Right atrium auricular region (tissue), 2 donors: ENCODE results near the gene SORL1. TPM values are rescaled to one million over a fixed set of nuclear protein-coding genes. Genes with fewer than 3 reads are reported as not detected.

Experiments
- DNase-seq: peaks from one replicate; pipeline ENCODE4 v3.0.0-alpha.2; 2019; ENCODE audit warnings: low spot score
- H3K27ac ChIP-seq, 2 donors: fragments of 200-600 bp; sonication (generic); 1 replicate in 1 of 2; 2 replicates in 1 of 2; pipeline ENCODE4 v1.5.1; 2016 to 2019
- H3K27me3 ChIP-seq, 2 donors: fragments of 200-600 bp; sonication (generic); one replicate each; pipeline versions ENCODE4 v1.5.1 to v1.6.0; 2017 to 2019
- H3K36me3 ChIP-seq: fragments of 200-600 bp; sonication (generic); one replicate; pipeline ENCODE4 v1.5.1; 2016
- H3K4me1 ChIP-seq, 2 donors: fragments of 200-600 bp; sonication (generic); one replicate each; pipeline versions ENCODE4 v1.5.1 to v1.6.0; 2017 to 2019
- H3K4me3 ChIP-seq, 2 donors: fragments of 200-600 bp; sonication (generic); 1 replicate in 1 of 2; 2 replicates in 1 of 2; pipeline ENCODE4 v1.5.1; 2017 to 2019; ENCODE audit warnings: mild to moderate bottlenecking in 1 of 2, moderate library complexity in 1 of 2
- H3K9me3 ChIP-seq, 2 donors: fragments of 200-600 bp; sonication (generic); one replicate each; pipeline ENCODE4 v1.5.1; 2019
- total RNA-seq, 2 donors: library from RNA; depleted of rRNA; stranded (reverse); fragments of >200 nt; gene quantifications; one replicate each; pipeline ENCODE4 v1.1.0, GENCODE V29; 2016
- TF ChIP-seq, protein P1 (sequence below), 2 donors: fragments of 200-600 bp; sonication (generic); IDR thresholded peaks; one replicate each; pipeline ENCODE4 v1.5.1; 2019; ENCODE audit warnings: antibody characterized with exemption in 2 of 2

SORL1 gene
- total RNA-seq, 2 donors from 2014 or later: 6.4 to 7.5 TPM

DNA sequence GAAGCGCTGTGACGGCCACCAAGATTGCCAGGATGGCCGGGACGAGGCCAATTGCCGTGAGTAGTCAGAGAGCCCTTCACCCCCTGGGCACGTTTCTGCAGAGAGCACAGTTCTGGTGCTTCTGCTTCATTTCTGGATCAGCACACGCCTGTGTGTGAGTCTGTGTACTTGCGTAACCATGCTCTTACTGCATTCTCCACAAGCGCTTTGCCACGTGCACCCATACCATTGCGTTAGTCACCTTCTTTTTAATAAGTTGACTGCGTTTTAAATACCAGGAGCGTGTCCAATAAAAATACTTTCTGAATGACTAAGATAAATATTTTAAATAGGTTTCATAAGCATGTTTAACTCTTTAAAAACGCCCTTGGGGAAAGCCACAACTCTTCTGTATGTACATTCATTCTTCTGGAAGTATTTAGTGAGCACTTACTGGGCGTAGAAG, 143.6 kb downstream of the SORL1 start:
- Histone ChIP-seq H3K9me3 (no peaks in the 10 kb centered on the region), H3K4me1 (no peaks in the 10 kb centered on the region), H3K4me3 (no peak overlapping the region), H3K27me3 (no peaks in the 10 kb centered on the region), H3K27ac (no peak overlapping the region), H3K36me3 (no peaks in the 10 kb centered on the region)
- DNase-seq: peak; percentile 80
- TF ChIP-seq, protein P1, sequence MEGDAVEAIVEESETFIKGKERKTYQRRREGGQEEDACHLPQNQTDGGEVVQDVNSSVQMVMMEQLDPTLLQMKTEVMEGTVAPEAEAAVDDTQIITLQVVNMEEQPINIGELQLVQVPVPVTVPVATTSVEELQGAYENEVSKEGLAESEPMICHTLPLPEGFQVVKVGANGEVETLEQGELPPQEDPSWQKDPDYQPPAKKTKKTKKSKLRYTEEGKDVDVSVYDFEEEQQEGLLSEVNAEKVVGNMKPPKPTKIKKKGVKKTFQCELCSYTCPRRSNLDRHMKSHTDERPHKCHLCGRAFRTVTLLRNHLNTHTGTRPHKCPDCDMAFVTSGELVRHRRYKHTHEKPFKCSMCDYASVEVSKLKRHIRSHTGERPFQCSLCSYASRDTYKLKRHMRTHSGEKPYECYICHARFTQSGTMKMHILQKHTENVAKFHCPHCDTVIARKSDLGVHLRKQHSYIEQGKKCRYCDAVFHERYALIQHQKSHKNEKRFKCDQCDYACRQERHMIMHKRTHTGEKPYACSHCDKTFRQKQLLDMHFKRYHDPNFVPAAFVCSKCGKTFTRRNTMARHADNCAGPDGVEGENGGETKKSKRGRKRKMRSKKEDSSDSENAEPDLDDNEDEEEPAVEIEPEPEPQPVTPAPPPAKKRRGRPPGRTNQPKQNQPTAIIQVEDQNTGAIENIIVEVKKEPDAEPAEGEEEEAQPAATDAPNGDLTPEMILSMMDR (IDR thresholded peaks at IDR 0.05): no peak

DNA sequence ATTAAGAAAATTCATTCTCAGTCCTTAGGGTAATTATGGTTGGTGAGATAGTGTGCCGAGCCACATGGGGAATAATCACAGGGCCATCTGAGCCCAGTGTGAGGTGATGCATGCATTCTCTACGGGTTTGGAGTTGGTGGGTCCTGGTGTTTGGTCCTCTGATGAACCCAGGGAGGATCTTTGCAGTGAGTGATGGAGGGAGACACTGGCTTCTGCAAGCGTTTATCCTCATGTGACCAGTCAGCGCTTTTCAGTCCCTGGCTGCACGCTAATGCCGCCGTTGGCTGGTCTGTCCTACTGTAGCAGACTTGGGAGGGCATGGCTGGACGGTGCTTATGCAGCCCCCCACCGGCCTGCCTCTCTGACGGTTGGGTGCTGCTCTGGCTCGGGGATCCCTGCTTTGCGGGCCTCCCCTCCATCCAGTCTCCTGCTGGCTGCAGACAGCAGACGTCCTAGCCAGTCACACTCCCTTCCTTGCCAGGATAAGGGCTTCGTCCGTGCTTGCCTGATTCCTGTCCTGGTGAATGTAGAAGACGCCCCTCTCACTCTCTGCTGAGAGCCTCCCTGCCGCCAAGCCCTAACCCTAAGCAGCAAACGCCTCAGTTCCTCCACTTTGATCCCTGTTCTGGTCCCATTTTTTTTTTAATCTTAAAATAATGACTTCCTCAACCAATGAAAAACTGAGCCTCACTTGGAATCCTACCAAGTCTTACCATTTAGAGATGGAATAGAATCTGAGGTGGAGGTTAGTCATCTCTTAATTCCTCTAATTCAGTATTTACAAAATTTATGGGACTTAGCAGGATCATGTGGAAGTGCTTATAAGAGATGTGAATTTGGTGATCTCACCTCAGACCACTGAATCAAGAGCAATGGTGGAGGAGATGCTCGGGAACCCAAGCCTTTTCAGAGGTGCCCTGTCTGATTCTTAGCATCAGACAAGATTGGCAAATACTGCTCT, 144.4 kb downstream of the SORL1 start:
- Histone ChIP-seq H3K27me3 (no peaks in the 10 kb centered on the region), H3K4me1 (no peaks in the 10 kb centered on the region), H3K4me3 (no peak overlapping the region), H3K9me3 (no peaks in the 10 kb centered on the region), H3K36me3 (no peaks in the 10 kb centered on the region), H3K27ac (no peak overlapping the region)
- TF ChIP-seq, protein P1 (IDR thresholded peaks at IDR 0.05): no peak
- no peak for DNase-seq

DNA sequence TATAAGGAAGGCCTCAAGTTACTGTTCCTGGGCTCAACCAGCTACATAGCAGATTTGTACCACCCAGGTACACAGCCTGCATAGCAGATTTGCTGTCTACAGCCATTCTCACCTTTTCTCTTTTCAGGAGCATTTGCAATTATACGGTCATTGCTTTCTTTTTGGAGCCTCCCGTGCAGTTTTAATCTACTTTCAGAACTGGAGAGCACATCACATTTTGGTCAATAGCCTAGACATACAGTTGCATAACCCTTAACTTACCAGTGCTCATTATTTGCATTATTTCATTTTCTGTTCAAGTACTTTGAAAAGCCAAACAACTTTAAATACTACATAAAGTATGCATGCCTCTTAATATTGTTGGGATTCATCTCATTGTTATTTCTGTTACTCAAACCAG, 151.2 kb downstream of the SORL1 start:
- DNase-seq: no peak
- Histone ChIP-seq H3K4me1 (no peaks in the 10 kb centered on the region), H3K36me3 (no peaks in the 10 kb centered on the region), H3K4me3 (no peak overlapping the region), H3K27me3 (no peaks in the 10 kb centered on the region), H3K27ac (no peak overlapping the region), H3K9me3 (no peaks in the 10 kb centered on the region)
- TF ChIP-seq, protein P1 (IDR thresholded peaks at IDR 0.05): no peak

DNA sequence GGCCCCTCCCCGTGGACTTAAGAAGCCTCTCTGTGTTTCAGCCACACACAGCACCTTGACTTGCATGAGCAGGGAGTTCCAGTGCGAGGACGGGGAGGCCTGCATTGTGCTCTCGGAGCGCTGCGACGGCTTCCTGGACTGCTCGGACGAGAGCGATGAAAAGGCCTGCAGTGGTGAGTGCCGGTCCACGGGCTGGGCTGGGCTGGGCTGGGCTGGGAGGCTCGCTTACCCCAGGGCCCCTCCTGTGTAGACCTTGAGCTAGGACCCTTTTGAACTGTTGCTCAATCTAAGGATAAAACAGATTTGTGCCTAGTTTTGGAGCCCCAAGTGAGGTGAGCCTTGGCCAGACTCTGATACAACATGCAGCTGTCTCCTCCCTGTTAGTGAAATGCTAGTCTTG, 152.0 kb downstream of the SORL1 start:
- Histone ChIP-seq H3K36me3 (no peaks in the 10 kb centered on the region), H3K4me1 (no peaks in the 10 kb centered on the region)
- TF ChIP-seq, protein P1 (IDR thresholded peaks at IDR 0.05): no peak

DNA sequence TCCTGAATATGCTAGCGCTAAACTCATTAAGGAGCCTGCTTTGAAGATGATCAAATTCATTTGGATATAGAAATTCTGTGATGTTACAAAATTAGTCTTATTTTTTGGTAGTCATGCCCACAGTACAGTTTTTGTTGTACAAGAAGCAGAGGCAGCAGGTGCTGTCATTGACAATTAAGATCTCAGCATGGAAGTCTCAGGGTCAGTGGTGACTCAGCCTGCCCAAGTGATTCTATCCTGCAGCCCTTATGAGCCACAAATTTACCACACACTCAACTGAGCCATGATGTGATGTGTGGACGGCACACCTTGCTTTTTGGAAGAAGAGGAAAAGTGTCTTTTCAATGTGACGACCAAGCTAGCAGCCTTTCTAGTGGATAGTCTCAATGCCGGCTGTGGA, 154.2 kb downstream of the SORL1 start:
- TF ChIP-seq, protein P1 (IDR thresholded peaks at IDR 0.05): no peak
- Histone ChIP-seq H3K36me3 (no peaks in the 10 kb centered on the region), H3K4me1 (no peaks in the 10 kb centered on the region), H3K27ac (no peak overlapping the region), H3K4me3 (no peak overlapping the region), H3K9me3 (no peaks in the 10 kb centered on the region), H3K27me3 (no peaks in the 10 kb centered on the region)
- no peak for DNase-seq

More for the DNA sequence above, 152.0 kb downstream of the SORL1 start:
- DNase-seq: no peak
- Histone ChIP-seq H3K27ac (no peak overlapping the region), H3K27me3 (no peaks in the 10 kb centered on the region), H3K4me3 (no peak overlapping the region), H3K9me3 (no peaks in the 10 kb centered on the region)
